Activated CD4-positive, alpha-beta T cell treated with anti-CD3 and anti-CD28 coated beads for 36 hours (primary cell): ENCODE measurements around the gene ZNF480. TPM values are rescaled to one million over a fixed set of nuclear protein-coding genes. Genes with fewer than 3 reads are reported as not detected.
"Not testable (repeated sequence)": the region's sequence is repeated elsewhere in the genome, so short reads cannot be mapped to it uniquely, and the experiment has no call there.

ENCODE experiments used
- ATAC-seq: fragments of 200-7000 bp; cut with Tn5 transposase; one replicate; pipeline ENCODE4 v1.10.0; 2021; ENCODE audit warnings: mild to moderate bottlenecking, moderate library complexity
- CTCF ChIA-PET: fragments of 350-600 bp; sonication (Branson Sonifier 250); formaldehyde crosslinking; loops from one replicate; lab custom pipeline; 2021; ENCODE audit warnings: antibody characterized with exemption; lab: Charles Lee
- POLR2A ChIA-PET: fragments of 350-600 bp; sonication (Branson Sonifier 250); formaldehyde crosslinking; loops from one replicate; lab custom pipeline; 2021; ENCODE audit warnings: antibody characterized with exemption, inconsistent platforms; lab: Charles Lee
- DNase-seq: peaks from one replicate; pipeline ENCODE4 v3.0.0-alpha.2; 2020
- H3K27ac Mint-ChIP-seq: one replicate; pipeline ENCODE4 v1.8.0; 2021; ENCODE audit warnings: mixed read lengths
- H3K27me3 Mint-ChIP-seq: one replicate; pipeline ENCODE4 v1.8.0; 2021; ENCODE audit warnings: mixed read lengths
- H3K36me3 Mint-ChIP-seq: one replicate; pipeline ENCODE4 v1.8.0; 2021; ENCODE audit warnings: low read depth, mixed read lengths
- H3K4me1 Mint-ChIP-seq: one replicate; pipeline ENCODE4 v1.8.0; 2021; ENCODE audit warnings: mixed read lengths
- H3K4me3 Mint-ChIP-seq: one replicate; pipeline ENCODE4 v1.8.0; 2021; ENCODE audit warnings: mild to moderate bottlenecking, moderate library complexity, mixed read lengths
- H3K9me3 Mint-ChIP-seq: one replicate; pipeline ENCODE4 v1.8.0; 2021; ENCODE audit warnings: low read depth, mixed read lengths
- intact Hi-C, 2 experiments: fragments of 100-400 bp; cut with DNase I in 1 of 2; cut with micrococcal nuclease in 1 of 2; formaldehyde crosslinking; loops; one replicate each; pipeline versions ENCODE4 v1.14.2 to v1.15.1; 2022 to 2024; cut with DNase I, micrococcal nuclease
- total RNA-seq, 2 experiments: library from RNA; stranded (reverse); gene quantifications; one replicate each; pipeline ENCODE4 v1.2.3, GENCODE V29; 2021

Gene ZNF480
- total RNA-seq, 2 experiments from 2014 or later = 4.8 to 5.0 TPM

- H3K27ac Mint-ChIP-seq = no peak overlapping the region
- H3K4me1 Mint-ChIP-seq = no peaks in the 10 kb centered on the region
- no peaks in the 10 kb centered on the region for H3K27me3 Mint-ChIP-seq
- H3K9me3 Mint-ChIP-seq = peaks cover 48% of the 10 kb centered on the region
- intact Hi-C loops = no loop called here
- H3K4me3 Mint-ChIP-seq = no peak overlapping the region
- ATAC-seq (no peak), DNase-seq (no peak)
- ChIA-PET POLR2A (interaction anchor here (0.6 kb wide), 1 partner anchor 63 kb away, joined by 10 read pairs; no protein-coding TSS in a partner anchor), CTCF (no interaction called here)
- H3K36me3 Mint-ChIP-seq = peaks cover 94% of the 10 kb centered on the region
These were observed 10.7 kb upstream of the ZNF480 start for GRCh38 chr19:52286256-52286655.

GRCh38 chr19:52291781-52292180 is 5.2 kb upstream of the ZNF480 start:
- Mint-ChIP-seq H3K4me3 (no peak overlapping the region), H3K36me3 (peaks cover 72% of the 10 kb centered on the region), H3K27me3 (no peaks in the 10 kb centered on the region), H3K27ac (no peak overlapping the region), H3K9me3 (peaks cover 40% of the 10 kb centered on the region), H3K4me1 (peaks cover 4% of the 10 kb centered on the region)
- DNase-seq (no peak), ATAC-seq (no peak)
- ChIA-PET POLR2A (no interaction called here), CTCF (no interaction called here)
- intact Hi-C loops = no loop called here

GRCh38 chr19:52292946-52293345 is 4.0 kb upstream of the ZNF480 start:
- CTCF ChIA-PET, H3K27me3 Mint-ChIP-seq, intact Hi-C loops, ATAC-seq, DNase-seq, POLR2A ChIA-PET, H3K27ac Mint-ChIP-seq, H3K4me3 Mint-ChIP-seq: not testable (repeated sequence)
- peaks cover 13% of the 10 kb centered on the region for H3K4me1 Mint-ChIP-seq
- peaks cover 69% of the 10 kb centered on the region for H3K36me3 Mint-ChIP-seq
- peaks cover 37% of the 10 kb centered on the region for H3K9me3 Mint-ChIP-seq

GRCh38 chr19:52296400-52296772 is 583 bp upstream of the ZNF480 start:
- H3K36me3 Mint-ChIP-seq = peaks cover 73% of the 10 kb centered on the region
- CTCF ChIA-PET = no interaction called here
- H3K9me3 Mint-ChIP-seq = peaks cover 34% of the 10 kb centered on the region
- no peaks in the 10 kb centered on the region for H3K27me3 Mint-ChIP-seq
- H3K4me1 Mint-ChIP-seq = peaks cover 18% of the 10 kb centered on the region
- POLR2A ChIA-PET = interaction anchor here (0.6 kb wide), 2 partner anchors 520 to 866 kb away, joined by 4 to 5 read pairs; no protein-coding TSS in a partner anchor
- peak overlapping the region; percentile 68 for H3K4me3 Mint-ChIP-seq
- DNase-seq (no peak), ATAC-seq (peak; percentile 13)
- intact Hi-C loops = no loop called here
- peak overlapping the region; percentile 25 for H3K27ac Mint-ChIP-seq

- no peaks in the 10 kb centered on the region for H3K27me3 Mint-ChIP-seq
- peak; percentile 54 for ATAC-seq
- peaks cover 75% of the 10 kb centered on the region for H3K36me3 Mint-ChIP-seq
- peak; percentile 9 for DNase-seq
- H3K27ac Mint-ChIP-seq = peak overlapping the region; percentile 98
- H3K4me1 Mint-ChIP-seq = peaks cover 18% of the 10 kb centered on the region
- intact Hi-C loops = loop anchor here in 1 of 2 experiments (1.0 kb wide), 1 partner anchor 28 kb away; the partner anchor contains the start of gene ZNF766
- ChIA-PET POLR2A (no interaction called here), CTCF (no interaction called here)
- peak overlapping the region; percentile 90 for H3K4me3 Mint-ChIP-seq
- peaks cover 38% of the 10 kb centered on the region for H3K9me3 Mint-ChIP-seq
These were observed 814 bp downstream of the ZNF480 start for GRCh38 chr19:52297601-52298364.

- ChIA-PET CTCF (interaction anchor here (1.1 kb wide), 1 partner anchor 26 kb away, joined by 3 read pairs; no protein-coding TSS in a partner anchor), POLR2A (interaction anchor here (0.6 kb wide), 1 partner anchor 40 kb away, joined by 3 read pairs; no protein-coding TSS in a partner anchor)
- DNase-seq = peak; percentile 7
- Mint-ChIP-seq H3K27ac (no peak overlapping the region), H3K36me3 (peaks cover 86% of the 10 kb centered on the region), H3K9me3 (peaks cover 48% of the 10 kb centered on the region), H3K4me1 (no peaks in the 10 kb centered on the region), H3K4me3 (no peak overlapping the region), H3K27me3 (no peaks in the 10 kb centered on the region)
- intact Hi-C loops = no loop called here
- ATAC-seq = no peak
These were observed 10.3 kb downstream of the ZNF480 start for GRCh38 chr19:52307275-52307674.

GRCh38 chr19:52322429-52322828 is 25.5 kb downstream of the ZNF480 start:
- Mint-ChIP-seq H3K4me3 (no peak overlapping the region), H3K27ac (no peak overlapping the region), H3K4me1 (no peaks in the 10 kb centered on the region), H3K36me3 (peaks cover 68% of the 10 kb centered on the region), H3K9me3 (peaks cover 68% of the 10 kb centered on the region), H3K27me3 (no peaks in the 10 kb centered on the region)
- intact Hi-C loops = no loop called here
- POLR2A ChIA-PET = no interaction called here
- ATAC-seq (no peak), DNase-seq (no peak)
- CTCF ChIA-PET = no interaction called here

- Mint-ChIP-seq H3K27ac (no peak overlapping the region), H3K4me3 (no peak overlapping the region), H3K4me1 (peaks cover 2% of the 10 kb centered on the region), H3K27me3 (no peaks in the 10 kb centered on the region), H3K9me3 (peaks cover 44% of the 10 kb centered on the region), H3K36me3 (peaks cover 23% of the 10 kb centered on the region)
- DNase-seq = no peak
- ChIA-PET POLR2A (no interaction called here), CTCF (no interaction called here)
- intact Hi-C loops = no loop called here
- ATAC-seq = no peak
These were observed 34.8 kb downstream of the ZNF480 start for GRCh38 chr19:52331757-52332156.

GRCh38 chr19:52335768-52336116 is 38.8 kb downstream of the ZNF480 start:
- peaks cover 30% of the 10 kb centered on the region for H3K9me3 Mint-ChIP-seq
- ChIA-PET POLR2A (interaction anchor here (0.8 kb wide), 1 partner anchor 34 kb away, joined by 4 read pairs; the partner anchor contains the start of gene ZNF880), CTCF (no interaction called here)
- peaks cover 10% of the 10 kb centered on the region for H3K4me1 Mint-ChIP-seq
- peak overlapping the region; percentile 97 for H3K4me3 Mint-ChIP-seq
- intact Hi-C loops = loop anchor here (1.0 to 2.0 kb wide), 9 partner anchors 33 to 400 kb away; partner anchors contain the start of genes ZNF880 (in 2 of the 2), PPP2R1A (in 1 of the 2), ZNF528 (in 1 of the 2) and ZNF611 (in 1 of the 2)
- H3K27ac Mint-ChIP-seq = peak overlapping the region; percentile 96
- ATAC-seq (peak; percentile 45), DNase-seq (no peak)
- H3K36me3 Mint-ChIP-seq = peaks cover 36% of the 10 kb centered on the region
- no peaks in the 10 kb centered on the region for H3K27me3 Mint-ChIP-seq

- POLR2A ChIA-PET = interaction anchor here (0.8 kb wide), 1 partner anchor 34 kb away, joined by 4 read pairs; the partner anchor contains the start of gene ZNF880
- intact Hi-C loops = loop anchor here (1.0 to 2.0 kb wide), 9 partner anchors 33 to 399 kb away; partner anchors contain the start of genes ZNF880 (in 2 of the 2), PPP2R1A (in 1 of the 2), ZNF528 (in 1 of the 2) and ZNF611 (in 1 of the 2)
- H3K36me3 Mint-ChIP-seq = peaks cover 36% of the 10 kb centered on the region
These were observed 39.3 kb downstream of the ZNF480 start, which contains the start of gene ZNF610 for GRCh38 chr19:52336117-52336790. ZNF610 (plus strand) TSS chr19:52336243; CDS start chr19:52349173, 12,930 bp downstream.

More at GRCh38 chr19:52336117-52336790, 39.3 kb downstream of the ZNF480 start, which contains the start of gene ZNF610:
- CTCF ChIA-PET = interaction anchor here (0.7 kb wide), 1 partner anchor 89 kb away, joined by 3 read pairs; no protein-coding TSS in a partner anchor
- H3K9me3 Mint-ChIP-seq = peaks cover 25% of the 10 kb centered on the region
- peak within 1 kb of the TSS; percentile 96 for H3K27ac Mint-ChIP-seq
- H3K4me3 Mint-ChIP-seq = peak within 1 kb of the TSS; percentile 97
- peaks cover 10% of the 10 kb centered on the region for H3K4me1 Mint-ChIP-seq
- DNase-seq (peak; percentile 96), ATAC-seq (peak; percentile 97)
- no peaks in the 10 kb centered on the region for H3K27me3 Mint-ChIP-seq
